GM23248 (cell line): ENCODE measurements around the gene PEX10.

ENCODE experiments used
- EZH2 ChIP-seq: fragments of 200-600 bp; sonication (generic); IDR thresholded peaks from 2 replicates; pipeline ENCODE4 v1.6.1; 2018; ENCODE audit warnings: antibody characterized with exemption, mild to moderate bottlenecking; ENCODE audit not compliant: insufficient read depth, poor library complexity, severe bottlenecking
- EZH2phosphoT487 ChIP-seq: fragments of 200-600 bp; sonication (generic); IDR thresholded peaks from 2 replicates; pipeline ENCODE4 v1.6.1; 2018; ENCODE audit warnings: antibody characterized with exemption, moderate library complexity, mild to moderate bottlenecking, low read depth; ENCODE audit not compliant: insufficient read depth

DNA sequence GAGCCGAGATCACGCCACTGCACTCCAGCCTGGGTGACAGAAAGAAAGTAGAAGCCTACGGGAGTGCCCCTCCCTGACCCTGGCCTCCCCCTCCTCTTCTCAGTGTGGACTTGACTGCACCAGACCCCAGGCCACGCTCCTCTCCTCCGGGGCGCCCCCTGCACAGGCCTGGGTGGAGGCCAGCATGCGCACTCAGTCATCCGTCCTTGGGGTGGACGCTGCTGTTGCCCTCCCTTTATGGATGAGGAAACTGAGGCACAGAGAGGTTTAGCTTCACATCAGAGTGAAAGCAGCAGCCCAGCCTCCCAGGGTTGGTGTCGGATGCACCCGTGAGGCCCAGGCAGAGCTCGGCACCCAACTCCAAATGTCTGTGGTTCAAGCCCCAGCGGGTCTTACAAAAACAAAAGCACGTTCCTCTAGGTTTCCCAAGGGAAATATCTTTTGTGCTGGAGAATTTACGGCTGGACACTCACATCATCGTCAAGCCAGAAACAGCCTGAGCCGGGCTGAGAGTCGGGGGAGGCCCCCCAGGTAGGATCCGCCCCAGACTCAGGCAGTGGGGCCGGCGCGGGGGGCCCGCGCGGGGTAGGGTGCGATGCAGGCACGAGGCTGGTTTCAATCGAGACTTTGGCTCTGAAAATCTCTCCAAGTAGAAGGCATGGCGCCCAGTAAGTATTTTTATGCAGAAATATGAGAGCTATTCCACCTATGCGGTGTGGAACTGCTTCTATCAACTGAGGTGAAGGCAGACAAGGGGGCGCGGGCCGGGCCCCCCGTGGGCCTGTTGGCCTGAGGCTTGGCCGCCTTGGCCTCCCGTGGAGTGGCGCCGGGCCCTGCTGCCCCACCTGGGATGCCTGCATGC lies 57.6 kb downstream of the PEX10 start:
- no peak for TF ChIP-seq EZH2
- no peak for TF ChIP-seq EZH2phosphoT487
